ENCODE measurements around the gene TSPEAR. TPM values are rescaled to one million over a fixed set of nuclear protein-coding genes. Genes with fewer than 3 reads are reported as not detected.

The TSPEAR gene
- total RNA-seq, 4 donors from 2014 or later: not detected

DNA sequence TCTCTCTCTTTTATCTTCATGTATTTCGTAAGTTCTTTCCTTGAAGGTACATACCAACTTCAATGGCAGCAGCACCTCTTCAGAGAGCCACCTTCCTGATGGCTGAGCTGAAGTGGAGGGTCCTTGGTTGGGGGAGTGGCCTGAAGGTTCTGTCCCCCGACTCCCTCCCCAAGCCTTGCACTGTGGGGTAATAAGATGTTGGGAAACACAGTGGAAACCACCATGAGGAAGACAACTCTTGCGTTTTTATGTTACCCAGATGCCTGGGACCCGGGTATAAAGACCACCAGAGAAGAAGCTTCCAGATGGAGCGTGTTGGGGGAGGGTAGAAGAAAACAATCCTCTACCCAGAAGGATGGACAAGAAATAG lies 52.8 kb downstream of the TSPEAR start:
- Histone ChIP-seq H3K27me3 (peaks cover 0 to 8% (median 4%) of the 10 kb centered on the region in 3 donors), H3K27ac (no peak overlapping the region), H3K36me3 (no peaks in the 10 kb centered on the region), H3K9me3 (no peaks in the 10 kb centered on the region), H3K4me1 (no peaks in the 10 kb centered on the region), H3K4me3 (no peak overlapping the region)
- TF ChIP-seq, protein P1, sequence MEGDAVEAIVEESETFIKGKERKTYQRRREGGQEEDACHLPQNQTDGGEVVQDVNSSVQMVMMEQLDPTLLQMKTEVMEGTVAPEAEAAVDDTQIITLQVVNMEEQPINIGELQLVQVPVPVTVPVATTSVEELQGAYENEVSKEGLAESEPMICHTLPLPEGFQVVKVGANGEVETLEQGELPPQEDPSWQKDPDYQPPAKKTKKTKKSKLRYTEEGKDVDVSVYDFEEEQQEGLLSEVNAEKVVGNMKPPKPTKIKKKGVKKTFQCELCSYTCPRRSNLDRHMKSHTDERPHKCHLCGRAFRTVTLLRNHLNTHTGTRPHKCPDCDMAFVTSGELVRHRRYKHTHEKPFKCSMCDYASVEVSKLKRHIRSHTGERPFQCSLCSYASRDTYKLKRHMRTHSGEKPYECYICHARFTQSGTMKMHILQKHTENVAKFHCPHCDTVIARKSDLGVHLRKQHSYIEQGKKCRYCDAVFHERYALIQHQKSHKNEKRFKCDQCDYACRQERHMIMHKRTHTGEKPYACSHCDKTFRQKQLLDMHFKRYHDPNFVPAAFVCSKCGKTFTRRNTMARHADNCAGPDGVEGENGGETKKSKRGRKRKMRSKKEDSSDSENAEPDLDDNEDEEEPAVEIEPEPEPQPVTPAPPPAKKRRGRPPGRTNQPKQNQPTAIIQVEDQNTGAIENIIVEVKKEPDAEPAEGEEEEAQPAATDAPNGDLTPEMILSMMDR (IDR thresholded peaks at IDR 0.05 in 4 of 5, conservative IDR thresholded peaks at IDR 0.05 in 1 of 5): no peak
- no peak for TF ChIP-seq POLR2A (IDR thresholded peaks at IDR 0.05)
- ATAC-seq (no peak), DNase-seq (no peak)
- intact Hi-C loops (cut with DNase I; ENCODE audit: low total_unique reads) (no loop called here), in situ Hi-C loops (cut with MboI; ENCODE audit: low sequenced_read_pairs in 4 of 4) (no loop called here)

GRCh38 chr21:44657635-44658540 lies 53.5 kb downstream of the TSPEAR start, which contains the start of gene KRTAP12-3:
TSS of gene KRTAP12-3 (plus strand) at chr21:44657932. CDS start at chr21:44657980, 48 bp downstream.
- no peak for TF ChIP-seq POLR2A (IDR thresholded peaks at IDR 0.05)
- TF ChIP-seq, protein P1 (IDR thresholded peaks at IDR 0.05 in 4 of 5, conservative IDR thresholded peaks at IDR 0.05 in 1 of 5): no peak
- Histone ChIP-seq H3K9me3 (no peaks in the 10 kb centered on the region), H3K27ac (no peak within 1 kb of the TSS), H3K36me3 (no peaks in the 10 kb centered on the region), H3K4me1 (no peaks in the 10 kb centered on the region), H3K4me3 (no peak within 1 kb of the TSS), H3K27me3 (peaks cover 0 to 8% (median 4%) of the 10 kb centered on the region in 3 donors)
- DNase-seq: no peak
- intact Hi-C loops (cut with DNase I; ENCODE audit: low total_unique reads): no loop called here
- in situ Hi-C loops (cut with MboI; ENCODE audit: low sequenced_read_pairs in 4 of 4): no loop called here
- no peak for ATAC-seq

GRCh38 chr21:44656868-44657267 lies 54.5 kb downstream of the TSPEAR start:
- H3K27me3 ChIP-seq: peaks cover 0 to 8% (median 4%) of the 10 kb centered on the region in 3 donors
- no peaks in the 10 kb centered on the region for H3K36me3 ChIP-seq
- H3K27ac ChIP-seq: no peak overlapping the region
- H3K4me1 ChIP-seq: no peaks in the 10 kb centered on the region
- no peak for DNase-seq
- in situ Hi-C loops (cut with MboI; ENCODE audit: low sequenced_read_pairs in 4 of 4) (no loop called here), intact Hi-C loops (cut with DNase I; ENCODE audit: low total_unique reads) (no loop called here)
- ATAC-seq: no peak
- H3K4me3 ChIP-seq: no peak overlapping the region
- no peaks in the 10 kb centered on the region for H3K9me3 ChIP-seq
- TF ChIP-seq, protein P1 (IDR thresholded peaks at IDR 0.05 in 4 of 5, conservative IDR thresholded peaks at IDR 0.05 in 1 of 5): no peak
- TF ChIP-seq POLR2A (IDR thresholded peaks at IDR 0.05): no peak

DNA sequence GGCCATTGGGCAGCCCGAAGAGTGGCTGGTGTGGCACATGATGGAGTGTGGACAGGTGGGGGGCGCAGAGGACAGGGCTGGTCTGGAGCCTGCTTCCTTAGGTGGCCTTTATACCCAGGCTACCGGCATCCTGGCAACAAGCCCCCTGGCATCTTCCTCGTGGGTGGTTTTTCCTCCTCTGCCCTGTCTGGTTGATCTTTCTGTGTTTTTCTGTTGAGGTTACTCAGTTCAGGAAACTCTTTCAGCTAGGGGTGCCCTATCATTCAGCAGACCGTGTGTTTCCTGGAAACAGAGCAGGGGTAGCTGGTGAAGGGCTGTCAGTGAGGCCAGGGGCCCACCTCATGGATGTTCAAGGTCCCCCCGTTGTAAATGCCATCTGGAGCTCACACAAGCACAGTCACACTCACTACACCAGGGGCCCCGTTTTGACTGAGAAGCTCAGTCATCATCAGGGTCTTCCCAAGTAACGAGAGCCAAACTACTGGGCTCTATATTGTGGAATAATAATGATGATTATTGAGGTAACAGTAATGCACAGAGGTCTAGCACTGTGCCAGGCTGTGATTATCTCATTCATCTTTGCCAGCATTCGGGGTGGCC lies 56.7 kb downstream of the TSPEAR start, which contains the start of gene KRTAP12-4:
Gene KRTAP12-4, minus strand, starts transcription at position 84 of the 600 bp plus-strand sequence. Its CDS starts 45 bp downstream, at position 39.
- no peak for ATAC-seq
- Histone ChIP-seq H3K4me3 (no peak within 1 kb of the TSS), H3K36me3 (no peaks in the 10 kb centered on the region), H3K27ac (no peak within 1 kb of the TSS), H3K9me3 (no peaks in the 10 kb centered on the region), H3K4me1 (no peaks in the 10 kb centered on the region), H3K27me3 (peaks cover 0 to 8% (median 4%) of the 10 kb centered on the region in 3 donors)
- no peak for DNase-seq
- intact Hi-C loops (cut with DNase I; ENCODE audit: low total_unique reads) (no loop called here), in situ Hi-C loops (cut with MboI; ENCODE audit: low sequenced_read_pairs in 4 of 4) (no loop called here)
- TF ChIP-seq, protein P1 (IDR thresholded peaks at IDR 0.05 in 4 of 5, conservative IDR thresholded peaks at IDR 0.05 in 1 of 5): no peak
- TF ChIP-seq POLR2A (IDR thresholded peaks at IDR 0.05): no peak

Data from gastrocnemius medialis (tissue), 4 donors.